NOMO-1 treated with dmso at 0.1 percent for 144 hours (cell line): ENCODE data around the gene SLC25A11.
"Not testable (repeated sequence)": the region's sequence is repeated elsewhere in the genome, so short reads cannot be mapped to it uniquely, and the experiment has no call there.

Experiments
- DNase-seq: peaks from one replicate; lab custom pipeline; 2025; ENCODE audit not compliant: unreplicated experiment; lab: John Stamatoyannopoulos, UW

Gene SLC25A11

DNA sequence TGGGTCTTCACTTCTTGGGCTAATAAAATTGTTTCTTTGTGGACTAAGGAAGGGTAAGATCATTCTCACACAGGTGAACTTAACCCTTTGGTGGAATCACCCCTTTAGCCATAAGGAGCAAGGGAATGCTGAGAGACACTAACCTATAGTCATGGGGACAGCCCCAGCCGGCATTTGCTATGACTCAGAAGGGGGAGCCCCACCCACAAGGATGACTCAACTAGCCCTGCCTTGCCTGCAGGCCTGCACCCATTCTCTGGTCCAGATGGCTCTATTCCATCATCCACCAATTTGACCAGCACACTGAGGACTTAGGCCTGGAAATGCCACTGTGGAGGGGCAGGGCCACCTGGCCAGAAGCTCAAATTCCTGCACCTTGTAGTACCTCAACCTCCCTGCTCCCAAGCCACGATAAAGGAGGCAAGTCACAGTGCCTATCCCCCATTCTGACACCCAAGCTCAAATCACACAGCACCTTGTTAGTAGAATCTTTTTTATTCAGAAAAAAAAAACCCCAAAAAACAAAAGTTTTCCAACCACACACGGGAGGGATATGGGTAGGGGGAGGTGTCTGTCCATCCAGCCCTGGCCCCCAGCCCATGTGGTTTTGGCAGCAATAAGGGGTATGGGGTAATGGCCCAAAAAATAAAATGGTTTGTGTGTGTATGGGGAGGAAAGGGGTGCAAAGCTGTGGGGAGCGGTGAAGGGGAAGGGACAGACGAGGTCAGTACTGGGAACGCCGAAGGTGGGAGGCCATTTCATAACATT, 5.5 kb upstream of the SLC25A11 start:
- DNase-seq, result peak; percentile 79

DNA sequence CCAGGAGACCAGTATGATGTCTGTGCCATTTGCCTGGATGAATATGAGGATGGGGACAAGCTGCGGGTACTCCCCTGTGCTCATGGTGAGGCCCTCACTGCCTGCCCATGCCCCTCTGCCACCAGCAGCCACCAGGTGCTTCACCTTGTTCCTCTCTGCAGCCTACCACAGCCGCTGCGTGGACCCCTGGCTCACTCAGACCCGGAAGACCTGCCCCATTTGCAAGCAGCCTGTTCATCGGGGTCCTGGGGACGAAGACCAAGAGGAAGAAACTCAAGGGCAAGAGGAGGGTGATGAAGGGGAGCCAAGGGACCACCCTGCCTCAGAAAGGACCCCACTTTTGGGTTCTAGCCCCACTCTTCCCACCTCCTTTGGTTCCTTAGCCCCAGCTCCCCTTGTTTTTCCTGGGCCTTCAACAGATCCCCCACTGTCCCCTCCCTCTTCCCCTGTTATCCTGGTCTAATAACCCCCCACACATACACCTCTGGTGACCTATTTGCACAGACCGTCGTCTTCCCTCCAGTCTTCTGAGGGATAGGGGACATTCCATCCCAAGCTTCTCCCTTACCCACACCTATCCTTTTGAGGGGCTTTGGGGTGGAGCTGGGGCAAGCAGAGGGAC, 4.8 kb upstream of the SLC25A11 start:
- no peak for DNase-seq

DNA sequence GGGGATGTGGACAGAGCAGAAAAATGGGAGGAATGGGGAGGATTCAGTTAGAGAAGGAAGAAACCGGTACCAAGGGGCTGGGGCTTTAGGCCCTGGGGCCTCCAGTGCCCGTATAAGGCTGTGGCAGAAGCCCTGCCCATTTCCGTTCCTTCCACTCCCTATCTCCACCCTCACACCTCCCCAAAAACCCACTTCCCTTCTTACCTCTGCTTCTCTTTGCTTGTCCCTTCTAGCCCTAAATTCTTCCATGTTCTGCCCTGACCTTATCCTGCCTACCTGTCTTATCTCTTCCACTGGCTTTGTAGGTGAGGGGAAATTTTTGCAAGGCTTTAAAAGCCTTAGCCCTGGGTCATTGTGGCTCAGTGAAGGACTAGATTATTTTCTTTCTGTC, 4.3 kb upstream of the SLC25A11 start:
- peak; percentile 80 for DNase-seq

DNA sequence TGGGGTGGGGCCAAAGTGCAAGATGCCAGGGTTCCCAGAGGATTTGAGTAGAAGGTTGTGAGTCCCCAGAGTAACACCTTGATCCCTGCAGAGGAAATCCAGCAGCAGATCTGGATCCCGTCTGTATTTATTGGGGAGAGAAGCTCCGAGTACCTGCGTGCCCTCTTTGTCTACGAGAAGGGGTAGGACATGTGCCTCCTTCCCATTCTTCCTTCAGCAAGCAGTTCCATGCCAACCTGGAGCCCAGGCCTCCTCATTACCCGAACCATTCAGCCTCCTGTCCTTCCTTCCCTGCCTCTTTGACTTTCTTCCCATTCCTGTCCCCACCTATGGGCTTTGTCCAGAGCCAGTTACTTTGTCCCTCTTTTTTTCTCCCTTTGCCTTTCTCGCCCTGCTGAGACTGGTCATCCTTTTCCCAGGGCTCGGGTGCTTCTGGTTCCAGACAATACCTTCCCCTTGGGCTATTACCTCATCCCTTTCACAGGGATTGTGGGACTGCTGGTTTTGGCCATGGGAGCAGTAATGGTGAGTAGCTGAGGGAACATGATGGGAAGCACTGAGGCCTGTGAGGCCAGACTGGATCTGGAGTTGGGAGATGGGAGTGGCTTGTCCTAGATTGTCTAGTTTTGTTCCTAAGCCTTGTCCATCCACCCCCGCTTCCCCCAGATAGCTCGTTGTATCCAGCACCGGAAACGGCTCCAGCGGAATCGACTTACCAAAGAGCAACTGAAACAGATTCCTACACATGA, 3.1 kb upstream of the SLC25A11 start:
- DNase-seq, result no peak

DNA sequence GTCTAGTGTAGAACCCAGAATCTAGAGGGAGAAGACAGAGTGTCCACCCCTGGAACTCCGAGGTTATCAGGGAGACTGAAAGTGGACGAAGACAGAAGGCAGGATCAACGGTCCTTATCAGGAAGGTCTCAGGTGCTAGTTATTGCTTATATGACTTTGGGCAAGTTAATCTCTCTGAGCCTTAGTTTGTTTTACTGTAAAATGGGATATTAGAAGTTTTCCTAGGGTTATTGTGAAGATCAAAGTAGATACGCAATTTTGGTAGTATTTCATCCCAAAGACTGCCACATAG, 1.4 kb upstream of the SLC25A11 start:
- DNase-seq, result no peak

DNA sequence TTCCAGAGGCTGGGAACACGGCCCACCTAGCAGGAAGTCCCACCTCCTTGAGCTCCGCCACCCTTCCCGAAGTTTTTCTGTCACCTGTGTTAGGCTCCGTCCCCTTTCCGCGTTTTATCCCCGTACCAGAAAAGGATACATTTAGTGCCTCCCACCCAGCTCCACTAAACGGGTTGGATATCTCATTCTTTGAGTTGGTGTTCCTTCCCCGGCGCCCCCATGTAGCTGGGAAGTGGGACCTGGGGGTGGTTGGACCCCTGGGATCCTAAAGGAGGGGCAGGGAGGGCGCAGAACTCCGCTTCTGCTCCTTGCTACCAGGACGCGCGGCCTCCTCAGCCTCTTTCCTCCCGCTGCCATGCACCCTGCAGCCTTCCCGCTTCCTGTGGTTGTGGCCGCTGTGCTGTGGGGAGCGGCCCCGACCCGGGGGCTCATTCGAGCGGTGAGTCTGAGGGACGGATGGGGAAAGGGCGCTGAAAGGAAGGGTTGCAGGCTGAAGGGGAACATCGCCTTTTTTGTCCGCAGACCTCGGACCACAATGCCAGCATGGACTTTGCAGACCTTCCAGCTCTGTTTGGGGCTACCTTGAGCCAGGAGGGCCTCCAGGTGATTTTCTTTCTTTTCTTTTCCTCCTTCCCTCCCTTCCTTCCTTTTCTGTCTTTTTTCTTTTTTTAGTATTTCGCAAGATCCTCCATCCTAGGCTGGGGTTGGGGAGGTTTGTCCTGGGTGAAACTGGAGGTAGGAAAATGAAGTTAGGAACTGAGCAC, 891 bp upstream of the SLC25A11 start:
- DNase-seq, result no peak

DNA sequence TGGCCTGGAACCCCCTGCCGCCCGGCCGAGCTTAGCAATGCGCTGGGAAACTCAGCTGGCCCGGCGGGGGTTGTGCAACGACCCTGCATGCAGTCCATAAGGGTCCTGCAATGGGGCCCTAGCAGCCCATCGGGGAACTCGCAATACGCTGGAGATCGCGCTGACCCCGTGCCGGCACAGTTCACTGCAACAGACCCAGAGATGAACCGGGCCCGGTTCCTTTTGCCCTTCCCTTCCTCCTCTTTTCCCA, 375 bp downstream of the SLC25A11 start:
- no peak for DNase-seq

DNA sequence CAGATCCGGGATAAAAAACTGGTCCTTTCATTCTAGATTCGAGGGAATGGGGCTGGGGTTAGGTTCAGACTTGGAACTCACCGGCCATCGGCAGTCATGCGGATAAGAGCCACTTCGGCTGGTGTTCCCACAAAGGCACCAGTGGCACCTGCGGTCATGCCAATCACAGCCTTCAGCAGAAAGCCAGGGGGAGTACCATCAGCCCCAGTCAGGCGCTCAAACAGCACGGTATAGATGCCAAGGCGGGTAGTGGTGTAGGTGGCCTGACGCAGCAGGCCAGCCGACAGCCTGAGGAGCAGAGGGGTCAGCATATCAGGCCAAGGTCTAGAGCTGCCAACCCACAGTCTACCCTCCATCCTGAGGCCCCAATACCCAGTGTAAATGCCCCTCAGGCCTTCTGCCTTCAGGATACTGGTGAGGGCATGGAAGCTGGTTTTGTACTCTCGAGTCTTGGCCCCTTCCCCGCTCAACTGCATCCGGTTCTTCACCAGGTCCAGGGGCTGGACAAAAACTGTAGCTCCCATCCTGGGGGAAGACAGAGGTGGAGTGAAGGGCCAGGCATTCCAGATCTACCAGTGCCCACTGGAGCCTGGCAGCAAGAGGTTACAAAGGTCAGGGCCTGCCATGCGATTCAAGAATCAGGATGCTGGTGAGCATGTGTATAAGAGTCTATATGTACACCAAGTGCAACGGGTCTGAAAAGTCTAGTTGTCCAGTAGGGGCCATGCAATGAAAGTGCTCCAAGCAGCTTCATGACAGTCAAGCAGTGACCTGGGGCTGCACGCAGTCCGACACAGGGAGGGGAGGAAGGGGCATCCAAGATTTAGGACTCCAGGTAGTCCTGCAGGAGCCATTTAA, 929 bp downstream of the SLC25A11 start:
- no peak for DNase-seq

DNA sequence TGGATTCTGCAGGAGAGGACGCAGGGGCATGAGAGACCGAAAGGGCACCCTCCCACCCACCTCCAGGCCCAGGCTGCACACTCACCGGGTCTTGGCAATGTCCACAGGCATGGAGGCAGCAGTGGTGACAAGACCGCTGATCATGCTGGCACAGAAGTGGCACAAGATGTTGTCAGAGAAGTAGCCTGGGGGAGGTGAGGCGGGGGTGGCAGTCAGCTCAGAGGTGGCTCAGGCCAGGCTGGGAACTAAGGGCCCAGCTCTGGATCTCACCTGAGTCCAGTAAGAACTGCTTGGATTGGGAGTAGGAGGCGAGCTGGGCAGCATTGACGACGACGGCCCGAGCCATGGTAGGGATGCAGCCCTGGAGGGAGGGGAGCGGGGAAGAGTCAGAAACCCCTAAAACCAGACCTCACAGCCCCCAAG, 1.8 kb downstream of the SLC25A11 start:
- no peak for DNase-seq

DNA sequence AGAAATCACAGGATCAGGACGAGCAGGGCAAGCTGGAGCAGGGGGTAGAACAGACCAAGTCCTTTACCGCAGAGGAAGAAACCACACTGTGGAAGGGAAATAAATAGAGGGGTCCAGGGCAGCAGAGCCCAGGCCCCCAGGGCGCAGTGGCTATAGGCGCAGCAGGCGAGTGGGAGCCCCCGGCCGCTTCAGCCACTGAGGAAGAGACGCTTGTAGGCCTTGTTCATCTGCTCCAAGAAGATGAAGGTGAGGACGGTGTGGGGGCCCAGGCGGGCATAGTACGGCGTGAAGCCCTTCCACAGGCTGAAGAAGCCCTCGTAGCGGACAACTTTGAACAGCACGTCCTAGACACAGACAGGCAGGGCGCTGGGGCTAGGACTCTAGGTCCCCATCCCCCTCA, 2.3 kb downstream of the SLC25A11 start:
- no peak for DNase-seq

DNA sequence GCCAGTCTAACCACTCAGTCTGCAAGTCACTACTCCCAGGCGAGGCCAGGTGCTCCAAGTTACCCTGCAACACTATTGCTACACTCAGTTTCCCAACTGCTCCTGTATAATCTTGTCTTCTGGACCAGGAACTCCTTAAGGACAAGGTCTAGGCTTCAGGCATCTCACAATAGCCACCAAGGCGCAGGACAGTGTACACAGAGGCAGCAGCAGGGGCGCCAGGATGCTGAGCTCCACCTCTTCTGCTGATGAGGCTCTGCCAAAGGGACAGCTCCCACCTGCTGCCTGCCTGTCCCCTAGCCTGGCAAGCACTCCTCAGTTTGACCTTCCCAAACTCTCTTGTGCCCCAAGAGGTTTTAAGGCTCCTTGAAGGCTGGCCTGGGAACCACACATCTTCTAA, 3.4 kb downstream of the SLC25A11 start:
- no peak for DNase-seq

DNA sequence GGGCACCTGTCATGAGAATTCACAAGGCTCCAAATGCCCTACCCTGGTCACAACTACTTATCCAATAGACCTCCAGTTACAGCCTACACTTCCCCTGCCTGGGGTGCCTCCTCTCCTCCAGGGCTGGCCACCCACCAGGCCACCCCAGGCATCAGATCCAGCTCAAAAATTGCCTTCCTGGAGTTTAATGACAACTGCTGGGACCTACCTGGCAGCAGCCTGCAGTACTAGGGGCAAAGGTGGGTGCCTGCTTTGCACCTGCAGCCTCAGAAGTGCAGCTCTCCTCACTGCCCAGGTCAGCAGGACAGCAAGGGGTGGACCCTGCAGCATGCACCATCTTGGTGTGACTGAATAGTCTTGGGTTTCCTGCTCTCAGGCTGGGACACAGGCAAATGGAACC, 4.2 kb downstream of the SLC25A11 start:
- DNase-seq, result no peak

DNA sequence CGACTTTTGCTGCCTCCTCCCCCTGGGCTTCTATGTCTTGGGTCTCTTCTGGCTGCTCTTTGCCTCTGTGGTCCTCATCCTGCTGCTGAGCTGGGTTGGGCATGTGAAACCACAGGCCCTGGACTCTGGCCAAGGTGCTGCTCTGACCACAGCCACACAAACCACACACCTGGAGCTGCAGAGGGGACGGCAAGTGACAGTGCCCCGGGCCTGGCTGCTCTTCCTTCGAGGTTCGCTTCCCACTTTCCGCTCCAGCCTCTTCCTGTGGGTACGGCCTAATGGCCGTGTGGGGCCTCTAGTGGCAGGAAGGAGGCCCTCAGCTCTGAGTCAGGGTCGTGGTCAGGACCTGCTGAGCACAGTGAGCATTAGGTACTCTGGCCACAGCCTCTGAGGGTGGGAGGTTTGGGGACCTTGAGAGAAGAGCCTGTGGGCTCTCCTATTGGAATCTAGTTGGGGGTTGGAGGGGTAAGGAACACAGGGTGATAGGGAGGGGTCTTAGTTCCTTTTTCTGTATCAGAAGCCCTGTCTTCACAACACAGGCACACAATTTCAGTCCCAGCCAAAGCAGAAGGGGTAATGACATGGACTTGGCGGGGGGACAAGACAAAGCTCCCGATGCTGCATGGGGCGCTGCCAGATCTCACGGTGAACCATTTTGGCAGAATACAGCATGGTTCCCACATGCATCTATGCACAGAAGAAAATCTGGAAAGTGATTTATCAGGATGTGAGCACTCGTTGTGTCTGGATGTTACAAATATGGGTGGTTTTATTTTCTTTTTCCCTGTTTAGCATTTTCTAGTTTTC, 5.5 kb downstream of the SLC25A11 start:
- peak; percentile 48 for DNase-seq

DNA sequence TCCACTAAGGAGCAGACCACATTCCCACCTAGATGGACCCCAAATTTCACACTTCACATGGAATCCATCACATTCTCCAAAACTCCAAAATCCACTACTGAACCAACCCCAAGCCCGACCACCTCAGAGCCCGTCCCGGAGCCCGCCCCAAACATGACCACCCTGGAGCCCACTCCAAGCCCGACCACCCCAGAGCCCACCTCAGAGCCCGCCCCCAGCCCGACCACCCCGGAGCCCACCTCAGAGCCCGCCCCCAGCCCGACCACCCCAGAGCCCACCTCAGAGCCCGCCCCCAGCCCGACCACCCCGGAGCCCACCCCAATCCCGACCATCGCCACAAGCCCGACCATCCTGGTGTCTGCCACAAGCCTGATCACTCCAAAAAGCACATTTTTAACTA, 6.2 kb downstream of the SLC25A11 start:
- DNase-seq, result no peak

DNA sequence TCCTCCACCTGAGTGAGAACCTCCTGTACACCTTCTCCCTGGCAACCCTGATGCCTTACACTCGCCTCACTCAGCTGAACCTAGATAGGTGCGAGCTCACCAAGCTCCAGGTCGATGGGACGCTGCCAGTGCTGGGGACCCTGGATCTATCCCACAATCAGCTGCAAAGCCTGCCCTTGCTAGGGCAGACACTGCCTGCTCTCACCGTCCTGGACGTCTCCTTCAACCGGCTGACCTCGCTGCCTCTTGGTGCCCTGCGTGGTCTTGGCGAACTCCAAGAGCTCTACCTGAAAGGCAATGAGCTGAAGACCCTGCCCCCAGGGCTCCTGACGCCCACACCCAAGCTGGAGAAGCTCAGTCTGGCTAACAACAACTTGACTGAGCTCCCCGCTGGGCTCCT, 7.1 kb downstream of the SLC25A11 start:
- DNase-seq, result no peak

DNA sequence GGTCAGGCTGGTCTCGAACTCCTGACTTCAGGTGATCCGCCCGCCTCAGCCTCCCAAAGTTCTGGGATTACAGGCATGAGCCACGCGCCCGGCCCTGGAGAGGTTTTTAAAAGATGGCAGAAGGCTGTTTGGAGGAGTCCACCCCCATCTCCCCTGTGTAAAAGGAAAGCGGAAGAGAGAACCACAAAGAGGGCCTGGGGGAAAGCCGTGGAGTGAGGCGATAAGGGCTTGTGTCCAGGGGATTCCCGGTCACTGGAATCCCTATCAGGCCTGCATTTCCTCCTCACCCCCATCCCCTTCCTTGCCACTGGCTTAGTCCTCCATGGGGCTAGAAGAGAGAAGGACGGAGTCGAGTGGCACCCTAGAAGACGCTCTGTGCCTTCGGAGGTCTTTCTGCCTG, 7.9 kb downstream of the SLC25A11 start, which contains the start of gene GP1BA:
Gene GP1BA (plus strand): TSS at position 315 of the 400 bp plus-strand sequence. CDS start 328 bp downstream, outside the sequence.
- no peak for DNase-seq

DNA sequence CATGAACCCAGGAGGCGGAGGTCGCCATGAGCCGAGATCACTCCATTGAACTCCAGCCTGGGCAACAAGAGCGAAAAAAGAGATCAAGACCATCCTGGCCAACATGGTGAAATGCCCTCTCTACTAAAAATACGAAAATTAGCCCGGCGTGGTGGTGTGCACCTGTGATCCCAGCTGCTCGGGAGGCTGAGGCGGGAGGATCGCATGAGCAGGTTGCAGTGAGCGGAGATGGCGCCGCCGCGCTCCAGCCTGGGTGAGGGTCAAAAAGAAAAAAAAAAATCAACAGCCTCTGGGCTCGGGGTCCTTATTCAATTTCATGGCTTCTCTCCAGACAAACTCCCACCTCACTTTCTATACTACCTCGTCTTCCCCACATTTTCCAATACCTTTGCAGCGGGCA, 11.0 kb downstream of the SLC25A11 start:
- no peak for DNase-seq

DNA sequence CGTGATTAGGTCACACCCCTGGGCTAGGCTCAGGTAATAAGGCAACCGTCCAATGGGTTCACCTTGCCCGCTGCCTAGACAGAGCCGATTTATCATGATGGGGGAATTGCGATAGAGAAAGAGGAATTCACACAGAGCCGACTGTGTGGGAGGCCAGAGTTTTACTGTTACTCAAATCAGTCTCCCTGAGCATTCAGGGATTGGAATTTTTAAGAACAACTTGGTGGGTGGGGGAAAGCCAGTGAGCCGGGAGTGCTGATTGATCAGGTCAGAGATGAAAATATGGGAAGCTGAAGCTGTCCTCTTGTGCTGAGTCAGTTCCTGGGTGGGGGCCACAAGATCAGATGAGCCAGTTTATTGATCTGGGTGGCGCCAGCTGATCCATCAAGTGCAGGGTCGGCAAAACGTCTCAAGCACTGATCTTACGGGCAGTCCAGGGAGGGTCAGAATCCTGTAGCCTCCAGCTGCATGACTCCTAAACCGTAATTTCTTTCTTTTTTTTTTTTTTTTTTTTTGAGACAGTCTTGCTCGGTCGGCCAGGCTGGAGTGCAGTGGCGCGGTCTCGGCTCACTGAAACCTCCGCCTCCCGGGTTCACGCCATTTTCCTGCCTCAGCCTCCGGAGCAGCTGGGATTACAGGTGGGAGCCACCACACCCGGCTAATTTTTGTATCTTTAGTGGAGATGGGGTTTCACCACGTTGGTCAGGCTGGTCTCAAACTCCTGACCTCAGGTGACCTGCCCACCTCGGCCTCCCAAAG, 13.1 kb downstream of the SLC25A11 start:
- not testable (repeated sequence) for DNase-seq

DNA sequence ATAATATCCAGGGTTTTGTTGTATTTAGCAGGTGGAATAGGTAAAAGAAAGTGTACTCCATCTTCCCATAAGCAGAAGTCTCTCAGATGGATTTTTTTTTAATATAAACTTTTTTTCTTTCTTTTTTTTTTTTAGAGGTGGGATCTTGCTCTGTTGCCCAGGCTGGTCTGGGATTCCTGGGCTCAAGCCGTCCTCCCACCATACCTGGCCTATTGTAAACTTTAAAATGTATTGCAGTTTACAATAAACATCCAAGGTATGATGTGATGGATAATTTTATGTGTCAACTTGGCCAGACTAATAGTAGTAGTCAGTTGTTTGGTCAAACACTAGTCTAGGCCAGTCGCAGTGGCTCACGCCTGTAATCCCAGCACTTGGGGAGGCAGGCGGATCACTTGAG, 18.5 kb downstream of the SLC25A11 start:
- DNase-seq, result no peak
